SK-N-SH (cell line): Measurements from ENCODE around the gene DYNC2LI1. TPM values are rescaled to one million over a fixed set of nuclear protein-coding genes. Genes with fewer than 3 reads are reported as not detected.

Experiments used
- CTCF ChIA-PET: fragments of 300-600, 350-600 bp; formaldehyde crosslinking; extraction: SDS; loops from one replicate; lab custom pipeline; 2021; lab: Yijun Ruan, JAX
- POLR2A ChIA-PET: fragments of 350-600 bp; sonication (Branson Sonifier 250); formaldehyde crosslinking; extraction: SDS; loops from one replicate; lab custom pipeline; 2020; ENCODE audit warnings: antibody characterized with exemption, inconsistent platforms; lab: Yijun Ruan, JAX
- DNase-seq: peaks from one replicate; pipeline ENCODE4 v3.0.0; 2012
- H2AFZ ChIP-seq: fragments of 200-600 bp; sonication (generic); 2 replicates; pipeline ENCODE4 v1.8.1; 2016; ENCODE audit warnings: antibody characterized with exemption, mild to moderate bottlenecking, low read depth
- H3F3A ChIP-seq: fragments of 200-600 bp; sonication (generic); replicated peaks from 2 replicates; pipeline ENCODE3; 2016; ENCODE audit warnings: antibody characterized with exemption, mild to moderate bottlenecking; ENCODE audit not compliant: insufficient read depth
- H3K27ac ChIP-seq, 2 experiments: fragments of 200-500 bp in 1 of 2; fragments of 200-600 bp in 1 of 2; sonication (Bioruptor generic) in 1 of 2; sonication (generic), shearing (Covaris generic) in 1 of 2; 2 replicates each; pipeline versions ENCODE4 v1.5.1 to v1.6.1; 2014 to 2016; ENCODE audit warnings: low read depth in 2 of 2, inconsistent platforms in 1 of 2, low read length in 1 of 2, mild to moderate bottlenecking in 1 of 2, mixed read lengths in 1 of 2
- H3K27me3 ChIP-seq: fragments of 200-600 bp; sonication (generic), shearing (Covaris generic); 2 replicates; pipeline ENCODE4 v1.6.1; 2016; ENCODE audit warnings: mixed run types; ENCODE audit not compliant: insufficient read depth
- H3K36me3 ChIP-seq, 2 experiments: fragments of 200-500 bp in 1 of 2; fragments of 200-600 bp in 1 of 2; sonication (Bioruptor generic) in 1 of 2; sonication (generic) in 1 of 2; replicated peaks in 1 of 2; 2 replicates each; pipeline versions ENCODE3 to v1.5.1; 2014 to 2016; ENCODE audit warnings: low read length in 1 of 2, mild to moderate bottlenecking in 1 of 2; ENCODE audit not compliant: insufficient read depth in 2 of 2, control insufficient read depth in 1 of 2
- H3K4me1 ChIP-seq, 2 experiments: fragments of 200-500 bp in 1 of 2; fragments of 200-600 bp in 1 of 2; sonication (Bioruptor generic) in 1 of 2; sonication (generic), shearing (Covaris generic) in 1 of 2; 2 replicates each; pipeline versions ENCODE4 v1.5.1 to v1.6.1; 2014 to 2016; ENCODE audit warnings: low read depth in 1 of 2, low read length in 1 of 2, mixed run types in 1 of 2; ENCODE audit not compliant: insufficient read depth in 2 of 2, control insufficient read depth in 1 of 2
- H3K4me2 ChIP-seq: fragments of 200-600 bp; sonication (generic), shearing (Covaris generic); 2 replicates; pipeline ENCODE4 v1.6.1; 2017; ENCODE audit warnings: mixed run types
- H3K4me3 ChIP-seq, 2 experiments: fragments of 200-500 bp in 1 of 2; fragments of 200-600 bp in 1 of 2; sonication (Bioruptor generic) in 1 of 2; sonication (generic), shearing (Covaris generic) in 1 of 2; 2 replicates each; pipeline versions ENCODE4 v1.5.1 to v1.8.1; 2014 to 2016; ENCODE audit warnings: low read depth in 2 of 2, inconsistent platforms in 1 of 2, low read length in 1 of 2, mild to moderate bottlenecking in 1 of 2, mixed read lengths in 1 of 2, moderate library complexity in 1 of 2
- H3K79me2 ChIP-seq: fragments of 200-600 bp; sonication (generic); 2 replicates; pipeline ENCODE4 v1.8.1; 2017; ENCODE audit warnings: mild to moderate bottlenecking; ENCODE audit not compliant: insufficient read depth
- H3K9ac ChIP-seq: fragments of 200-600 bp; sonication (generic); 2 replicates; pipeline ENCODE4 v1.6.1; 2017; ENCODE audit warnings: mixed run types
- H3K9me2 ChIP-seq: fragments of 200-600 bp; sonication (generic); 2 replicates; pipeline ENCODE4 v1.6.1; 2017; ENCODE audit warnings: mixed run types
- H3K9me3 ChIP-seq: fragments of 200-600 bp; sonication (generic); 2 replicates; pipeline ENCODE4 v1.6.1; 2017; ENCODE audit warnings: mixed run types, mild to moderate bottlenecking, moderate library complexity
- H4K20me1 ChIP-seq: fragments of 200-600 bp; sonication (generic); 2 replicates; pipeline ENCODE4 v1.6.1; 2017; ENCODE audit warnings: mild to moderate bottlenecking, mixed run types; ENCODE audit not compliant: insufficient read depth
- CHD2 ChIP-seq: fragments of 150-350 bp; IDR thresholded peaks from 2 replicates; pipeline ENCODE4 v1.6.1; 2018; ENCODE audit warnings: low read length; ENCODE audit not compliant: partially characterized antibody
- EP300 ChIP-seq, 2 experiments: IDR thresholded peaks; 2 replicates each; pipeline versions ENCODE4 v1.4.0 to v1.6.1; 2012; ENCODE audit warnings: borderline replicate concordance in 1 of 2, low read depth in 1 of 2, low read length in 1 of 2
- FOXJ3 ChIP-seq: sonication (generic); formaldehyde crosslinking; IDR thresholded peaks from 2 replicates; pipeline ENCODE4 v1.5.1; 2020; ENCODE audit warnings: mild to moderate bottlenecking, missing genetic modification reagents
- GATA2 ChIP-seq: sonication (generic); formaldehyde crosslinking; IDR thresholded peaks from 2 replicates; pipeline ENCODE4 v1.5.0; 2020; ENCODE audit warnings: mild to moderate bottlenecking, missing genetic modification reagents
- NRF1 ChIP-seq: IDR thresholded peaks from 2 replicates; pipeline ENCODE4 v1.6.1; 2012; ENCODE audit warnings: low read depth, mild to moderate bottlenecking, low read length
- RAD21 ChIP-seq: IDR thresholded peaks from 2 replicates; pipeline ENCODE4 v1.6.1; 2012; ENCODE audit warnings: mild to moderate bottlenecking, low read length
- RCOR1 ChIP-seq: fragments of 150-350 bp; IDR thresholded peaks from 2 replicates; pipeline ENCODE4 v1.6.1; 2017; ENCODE audit warnings: antibody characterized with exemption, low read length
- RXRA ChIP-seq: IDR thresholded peaks from 2 replicates; pipeline ENCODE4 v1.4.0; 2012; ENCODE audit warnings: low read depth, mild to moderate bottlenecking, borderline replicate concordance
- SMC3 ChIP-seq: IDR thresholded peaks from 2 replicates; pipeline ENCODE4 v1.6.1; 2012; ENCODE audit warnings: low read depth, low read length, improper control_type of control experiment
- TAF1 ChIP-seq: IDR thresholded peaks from 2 replicates; pipeline ENCODE4 v1.6.1; 2012; ENCODE audit warnings: low read depth, mild to moderate bottlenecking, low read length, moderate library complexity, borderline replicate concordance
- TEAD4 ChIP-seq: IDR thresholded peaks from 2 replicates; pipeline ENCODE4 v1.4.0; 2012; ENCODE audit warnings: mild to moderate bottlenecking, borderline replicate concordance; ENCODE audit not compliant: insufficient read depth
- WGBS: methylation state at CpG from one replicate; pipeline ENCODE4 v1.1.6; 2017; ENCODE audit warnings: low lambda C conversion rate; 5-methylcytosine and 5-hydroxymethylcytosine counted together
- polyA plus RNA-seq, 3 experiments: library from polyadenylated mRNA; depleted of rRNA; stranded (reverse); fragments of >200 nt; gene quantifications; 2 replicates each; pipeline ENCODE4 v1.2.3, GENCODE V29; 2012
- TF ChIP-seq, protein P1 (sequence below): IDR thresholded peaks from 2 replicates; pipeline ENCODE4 v1.4.0; 2012; ENCODE audit warnings: low read depth, borderline replicate concordance
- TF ChIP-seq, protein P2 (sequence below): IDR thresholded peaks from 2 replicates; pipeline ENCODE4 v1.4.0; 2012; ENCODE audit warnings: low read depth
- TF ChIP-seq, protein P3 (sequence below): IDR thresholded peaks from 2 replicates; pipeline ENCODE4 v1.6.1; 2012; ENCODE audit warnings: mild to moderate bottlenecking, low read depth, low read length, moderate library complexity

Gene DYNC2LI1
- polyA plus RNA-seq, 1 of the 3 experiments (the other 2 are of a cell fraction) = 20.4 TPM

DNA sequence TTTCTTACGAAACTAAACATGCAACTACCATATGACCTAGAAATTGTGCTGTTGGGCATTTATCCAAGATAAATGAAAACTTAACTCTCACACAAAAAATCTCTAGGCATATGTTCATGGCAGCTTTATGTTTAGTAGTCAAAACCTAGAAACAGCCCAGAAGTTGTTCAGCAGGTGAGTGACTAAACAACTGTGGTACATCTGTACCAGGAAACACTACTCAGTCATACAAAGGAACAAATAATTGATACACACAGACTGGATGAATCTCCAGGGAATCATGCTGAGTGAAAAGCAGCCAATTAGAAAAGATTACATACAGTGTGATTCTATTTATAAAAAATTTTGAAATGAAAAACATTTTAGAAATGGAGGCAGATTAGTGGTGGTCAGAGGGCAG is 29.3 kb downstream of the DYNC2LI1 start:
- Histone ChIP-seq H3K27ac (no peak overlapping the region), H2AFZ (no peak overlapping the region), H3K27me3 (no peaks in the 10 kb centered on the region), H3K9me3 (no peaks in the 10 kb centered on the region), H4K20me1 (no peaks in the 10 kb centered on the region), H3K79me2 (no peaks in the 10 kb centered on the region), H3K9me2 (no peaks in the 10 kb centered on the region), H3K36me3 (peaks cover 28 to 41% of the 10 kb centered on the region in 2 experiments), H3K9ac (no peak overlapping the region), H3K4me2 (no peak overlapping the region), H3K4me1 (no peaks in the 10 kb centered on the region), H3F3A (no peaks in the 10 kb centered on the region), H3K4me3 (no peak overlapping the region)
- 91% methylated on average over 1 of the region's 1 CpG for WGBS
- CTCF ChIA-PET = no interaction called here
- no peak for TF ChIP-seq TEAD4
- TF ChIP-seq EP300 (IDR thresholded peaks at IDR 0.05; ENCODE audit: borderline replicate concordance in 1 of 2, low read depth in 1 of 2, low read length in 1 of 2) = no peak
- no peak for TF ChIP-seq SMC3
- TF ChIP-seq FOXJ3 (CRISPR knock-in tag) = no peak
- no peak for DNase-seq
- POLR2A ChIA-PET = no interaction called here

DNA sequence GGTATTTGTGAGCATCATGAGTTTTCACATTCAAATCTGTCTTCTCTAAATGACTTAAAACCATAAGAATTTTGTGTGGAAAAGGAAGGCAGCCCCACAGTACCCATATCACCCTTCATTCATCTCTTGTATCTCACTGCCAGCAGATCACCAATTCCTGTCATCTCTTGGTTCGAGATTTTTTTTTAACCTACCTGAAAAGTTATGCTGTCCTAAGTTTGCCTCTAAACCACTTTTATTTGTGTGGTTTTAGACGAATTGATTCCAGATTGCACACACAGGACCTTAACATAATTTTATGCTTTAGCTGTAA is 32.8 kb downstream of the DYNC2LI1 start:
- no peak overlapping the region for H3K4me2 ChIP-seq
- CTCF ChIA-PET = interaction anchor here (1.7 kb wide), 1 partner anchor 10 kb away, joined by 3 read pairs; no protein-coding TSS in a partner anchor
- peaks cover 0 to 4% of the 10 kb centered on the region in 2 experiments; a peak in 2 of 4 replicates for H3K4me1 ChIP-seq
- 77% methylated on average over 2 of the region's 2 CpGs for WGBS
- H3K27me3 ChIP-seq = no peaks in the 10 kb centered on the region
- H3K9me3 ChIP-seq = no peaks in the 10 kb centered on the region
- no peak overlapping the region for H3K27ac ChIP-seq
- DNase-seq = no peak
- H3K9me2 ChIP-seq = no peaks in the 10 kb centered on the region
- peaks cover 27 to 53% of the 10 kb centered on the region in 2 experiments for H3K36me3 ChIP-seq
- H3F3A ChIP-seq = no peaks in the 10 kb centered on the region
- H3K9ac ChIP-seq = no peak overlapping the region
- POLR2A ChIA-PET = no interaction called here
- H3K79me2 ChIP-seq = no peaks in the 10 kb centered on the region
- no peak overlapping the region for H3K4me3 ChIP-seq
- no peaks in the 10 kb centered on the region for H4K20me1 ChIP-seq
- TF ChIP-seq, protein P1, sequence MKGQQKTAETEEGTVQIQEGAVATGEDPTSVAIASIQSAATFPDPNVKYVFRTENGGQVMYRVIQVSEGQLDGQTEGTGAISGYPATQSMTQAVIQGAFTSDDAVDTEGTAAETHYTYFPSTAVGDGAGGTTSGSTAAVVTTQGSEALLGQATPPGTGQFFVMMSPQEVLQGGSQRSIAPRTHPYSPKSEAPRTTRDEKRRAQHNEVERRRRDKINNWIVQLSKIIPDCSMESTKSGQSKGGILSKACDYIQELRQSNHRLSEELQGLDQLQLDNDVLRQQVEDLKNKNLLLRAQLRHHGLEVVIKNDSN = no peak
- TF ChIP-seq RXRA (no peak), GATA2 (no peak), CHD2 (no peak), EP300 (IDR thresholded peaks at IDR 0.05; ENCODE audit: borderline replicate concordance in 1 of 2, low read depth in 1 of 2, low read length in 1 of 2) (no peak), TAF1 (no peak), NRF1 (no peak), RCOR1 (no peak), RAD21 (no peak)
- TF ChIP-seq, protein P2, sequence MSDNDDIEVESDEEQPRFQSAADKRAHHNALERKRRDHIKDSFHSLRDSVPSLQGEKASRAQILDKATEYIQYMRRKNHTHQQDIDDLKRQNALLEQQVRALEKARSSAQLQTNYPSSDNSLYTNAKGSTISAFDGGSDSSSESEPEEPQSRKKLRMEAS = no peak
- TF ChIP-seq, protein P3, sequence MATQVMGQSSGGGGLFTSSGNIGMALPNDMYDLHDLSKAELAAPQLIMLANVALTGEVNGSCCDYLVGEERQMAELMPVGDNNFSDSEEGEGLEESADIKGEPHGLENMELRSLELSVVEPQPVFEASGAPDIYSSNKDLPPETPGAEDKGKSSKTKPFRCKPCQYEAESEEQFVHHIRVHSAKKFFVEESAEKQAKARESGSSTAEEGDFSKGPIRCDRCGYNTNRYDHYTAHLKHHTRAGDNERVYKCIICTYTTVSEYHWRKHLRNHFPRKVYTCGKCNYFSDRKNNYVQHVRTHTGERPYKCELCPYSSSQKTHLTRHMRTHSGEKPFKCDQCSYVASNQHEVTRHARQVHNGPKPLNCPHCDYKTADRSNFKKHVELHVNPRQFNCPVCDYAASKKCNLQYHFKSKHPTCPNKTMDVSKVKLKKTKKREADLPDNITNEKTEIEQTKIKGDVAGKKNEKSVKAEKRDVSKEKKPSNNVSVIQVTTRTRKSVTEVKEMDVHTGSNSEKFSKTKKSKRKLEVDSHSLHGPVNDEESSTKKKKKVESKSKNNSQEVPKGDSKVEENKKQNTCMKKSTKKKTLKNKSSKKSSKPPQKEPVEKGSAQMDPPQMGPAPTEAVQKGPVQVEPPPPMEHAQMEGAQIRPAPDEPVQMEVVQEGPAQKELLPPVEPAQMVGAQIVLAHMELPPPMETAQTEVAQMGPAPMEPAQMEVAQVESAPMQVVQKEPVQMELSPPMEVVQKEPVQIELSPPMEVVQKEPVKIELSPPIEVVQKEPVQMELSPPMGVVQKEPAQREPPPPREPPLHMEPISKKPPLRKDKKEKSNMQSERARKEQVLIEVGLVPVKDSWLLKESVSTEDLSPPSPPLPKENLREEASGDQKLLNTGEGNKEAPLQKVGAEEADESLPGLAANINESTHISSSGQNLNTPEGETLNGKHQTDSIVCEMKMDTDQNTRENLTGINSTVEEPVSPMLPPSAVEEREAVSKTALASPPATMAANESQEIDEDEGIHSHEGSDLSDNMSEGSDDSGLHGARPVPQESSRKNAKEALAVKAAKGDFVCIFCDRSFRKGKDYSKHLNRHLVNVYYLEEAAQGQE = no peak
- H2AFZ ChIP-seq = no peak overlapping the region
